ENCODE data around the gene ATP1B3.

- TF ChIP-seq CTCF (conservative IDR thresholded peaks at IDR 0.05 in 1 of 2, IDR thresholded peaks at IDR 0.05 in 1 of 2; ENCODE audit: extremely low read depth in 1 of 2, insufficient read depth in 1 of 2, low read depth in 1 of 2, low read length in 2 of 2) (no peak), EZH2 (IDR thresholded peaks at IDR 0.05; ENCODE audit: borderline replicate concordance, low read length) (no peak)
Measured at GRCh38 chr3:141860086-141860669, 16.3 kb upstream of the ATP1B3 start.
